Measurements from ENCODE around the gene RBP5.

RBP5 gene

DNA sequence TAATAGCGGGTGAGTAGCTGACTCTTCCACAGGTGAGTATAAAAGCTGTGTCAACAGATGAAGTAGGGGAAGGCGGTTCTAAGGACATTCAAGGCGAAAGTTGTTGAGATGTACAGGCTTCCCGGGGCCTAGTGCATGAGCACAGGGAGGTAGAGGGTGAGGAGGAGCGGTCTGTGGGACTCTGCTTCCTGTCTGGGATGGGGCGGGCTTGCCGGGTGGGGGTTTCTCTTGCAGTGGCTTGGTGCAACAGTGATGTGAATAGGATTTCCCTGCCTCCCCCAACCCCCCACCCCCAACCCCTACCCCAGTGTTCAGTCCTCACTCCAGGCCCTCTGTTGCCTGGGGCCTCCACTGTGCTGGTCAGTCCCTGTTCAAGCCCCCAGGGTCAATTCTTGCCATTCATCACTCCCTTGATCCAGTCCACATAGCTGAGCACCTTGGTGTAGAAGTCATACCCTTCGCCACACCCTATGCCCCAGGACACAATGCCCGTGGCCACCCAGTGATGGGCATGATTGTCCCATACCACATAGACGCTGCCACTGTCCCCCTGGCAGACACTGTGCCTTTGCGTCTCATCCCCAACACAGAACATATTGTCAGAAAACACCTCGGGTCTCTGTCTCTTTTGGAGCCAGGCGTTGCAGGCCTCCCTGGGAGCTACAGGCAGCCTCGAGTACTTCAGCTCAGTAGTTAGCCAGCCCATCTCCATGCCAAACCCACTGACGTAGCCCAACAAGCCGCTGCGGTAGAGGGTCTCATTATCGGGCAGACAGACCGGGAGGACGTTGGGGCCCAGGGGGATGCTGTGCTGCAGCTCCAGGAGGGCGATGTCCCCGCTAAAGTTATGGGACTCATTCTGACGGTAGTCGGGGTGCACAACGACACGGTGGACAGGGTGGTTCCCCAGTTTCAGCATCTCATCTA is 32.4 kb downstream of the RBP5 start:
- peaks cover 36% of the 10 kb centered on the region for H3K4me1 Mint-ChIP-seq (ENCODE audit: low read depth)
- intact Hi-C loops (cut with micrococcal nuclease), result no loop called here
- H3K27ac Mint-ChIP-seq, result no peak overlapping the region
- H3K9me3 Mint-ChIP-seq, result no peaks in the 10 kb centered on the region
- H3K27me3 Mint-ChIP-seq, result peaks cover 17% of the 10 kb centered on the region
- no peak overlapping the region for H3K4me3 Mint-ChIP-seq
- H3K36me3 Mint-ChIP-seq (ENCODE audit: low read depth), result peaks cover 18% of the 10 kb centered on the region

DNA sequence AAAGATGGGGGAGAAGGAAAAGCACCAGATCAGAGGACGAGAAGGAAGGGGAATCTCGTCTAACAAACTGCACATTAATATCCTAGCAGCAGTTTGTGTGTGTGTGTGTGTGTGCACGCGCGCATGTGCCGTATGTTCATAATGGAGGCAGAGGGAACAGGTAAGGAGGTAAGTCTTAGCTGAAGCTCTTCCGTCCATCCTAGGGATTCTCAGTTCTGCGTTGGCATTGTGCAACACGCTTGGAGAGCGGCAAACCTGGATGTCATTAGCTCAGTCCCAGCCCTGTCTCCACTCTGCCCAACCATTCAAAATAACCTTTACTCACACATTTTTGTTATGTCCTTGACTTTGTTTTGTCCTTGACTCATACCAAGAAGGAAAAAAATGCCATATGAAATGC is 34.8 kb downstream of the RBP5 start:
- no peak overlapping the region for H3K4me3 Mint-ChIP-seq
- no peak overlapping the region for H3K27ac Mint-ChIP-seq
- no peaks in the 10 kb centered on the region for H3K9me3 Mint-ChIP-seq
- peaks cover 28% of the 10 kb centered on the region for H3K4me1 Mint-ChIP-seq (ENCODE audit: low read depth)
- peaks cover 18% of the 10 kb centered on the region for H3K36me3 Mint-ChIP-seq (ENCODE audit: low read depth)
- intact Hi-C loops (cut with micrococcal nuclease), result loop anchor here (5.0 kb wide), 1 partner anchor 37 kb away; no protein-coding TSS in a partner anchor
- peaks cover 30% of the 10 kb centered on the region for H3K27me3 Mint-ChIP-seq

DNA sequence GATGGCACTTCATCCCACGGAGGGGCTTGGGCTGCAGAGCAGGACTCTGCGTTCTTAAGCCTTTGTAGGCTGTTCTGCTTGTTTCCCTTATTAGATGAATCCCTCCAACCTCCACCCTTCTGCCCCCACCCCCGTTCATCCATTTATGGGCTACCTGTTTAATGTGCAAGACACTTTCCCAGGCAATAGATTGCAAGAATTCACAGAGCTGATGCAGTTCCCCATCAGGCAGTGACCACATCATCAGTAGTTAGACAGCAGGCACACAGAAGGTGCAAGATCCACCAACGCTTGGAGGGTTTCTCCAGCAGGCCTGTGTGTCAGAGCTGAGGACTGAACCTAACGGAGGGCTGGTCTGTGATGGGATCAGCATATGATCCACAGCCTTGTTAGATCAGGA is 35.2 kb downstream of the RBP5 start:
- Mint-ChIP-seq H3K9me3 (no peaks in the 10 kb centered on the region), H3K36me3 (ENCODE audit: low read depth) (peaks cover 15% of the 10 kb centered on the region), H3K27ac (no peak overlapping the region), H3K4me1 (ENCODE audit: low read depth) (peaks cover 25% of the 10 kb centered on the region), H3K4me3 (no peak overlapping the region), H3K27me3 (peaks cover 34% of the 10 kb centered on the region)
- intact Hi-C loops (cut with micrococcal nuclease), result loop anchor here (5.0 kb wide), 1 partner anchor 36 kb away; no protein-coding TSS in a partner anchor

DNA sequence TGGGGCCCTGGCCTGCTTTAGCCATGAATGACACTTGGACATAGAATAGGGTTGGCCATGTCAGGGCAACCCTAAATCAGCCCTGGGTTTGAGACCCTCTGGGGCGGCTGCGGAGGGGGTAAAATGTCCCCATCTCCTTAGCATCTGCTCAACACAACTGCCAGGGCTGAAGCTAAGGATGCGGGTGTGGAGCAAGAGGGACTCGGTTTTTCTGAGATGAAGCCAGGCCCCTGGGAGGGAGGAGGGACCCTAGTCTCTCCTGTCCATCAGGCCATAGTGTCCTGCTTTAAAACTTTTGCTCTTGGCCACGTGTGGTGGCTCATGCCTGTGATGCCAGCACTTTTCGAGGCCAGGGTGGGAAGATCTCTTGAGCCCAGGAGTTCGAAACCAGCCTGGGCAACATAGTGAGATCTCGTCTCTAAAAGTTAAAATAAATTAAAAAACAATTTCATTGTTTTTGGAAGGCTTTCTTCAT is 35.7 kb downstream of the RBP5 start:
- peaks cover 24% of the 10 kb centered on the region for H3K4me1 Mint-ChIP-seq (ENCODE audit: low read depth)
- peaks cover 11% of the 10 kb centered on the region for H3K36me3 Mint-ChIP-seq (ENCODE audit: low read depth)
- peaks cover 34% of the 10 kb centered on the region for H3K27me3 Mint-ChIP-seq
- H3K4me3 Mint-ChIP-seq, result no peak overlapping the region
- no peaks in the 10 kb centered on the region for H3K9me3 Mint-ChIP-seq
- intact Hi-C loops (cut with micrococcal nuclease), result loop anchor here (5.0 kb wide), 1 partner anchor 36 kb away; no protein-coding TSS in a partner anchor
- peak overlapping the region; percentile 58 for H3K27ac Mint-ChIP-seq

DNA sequence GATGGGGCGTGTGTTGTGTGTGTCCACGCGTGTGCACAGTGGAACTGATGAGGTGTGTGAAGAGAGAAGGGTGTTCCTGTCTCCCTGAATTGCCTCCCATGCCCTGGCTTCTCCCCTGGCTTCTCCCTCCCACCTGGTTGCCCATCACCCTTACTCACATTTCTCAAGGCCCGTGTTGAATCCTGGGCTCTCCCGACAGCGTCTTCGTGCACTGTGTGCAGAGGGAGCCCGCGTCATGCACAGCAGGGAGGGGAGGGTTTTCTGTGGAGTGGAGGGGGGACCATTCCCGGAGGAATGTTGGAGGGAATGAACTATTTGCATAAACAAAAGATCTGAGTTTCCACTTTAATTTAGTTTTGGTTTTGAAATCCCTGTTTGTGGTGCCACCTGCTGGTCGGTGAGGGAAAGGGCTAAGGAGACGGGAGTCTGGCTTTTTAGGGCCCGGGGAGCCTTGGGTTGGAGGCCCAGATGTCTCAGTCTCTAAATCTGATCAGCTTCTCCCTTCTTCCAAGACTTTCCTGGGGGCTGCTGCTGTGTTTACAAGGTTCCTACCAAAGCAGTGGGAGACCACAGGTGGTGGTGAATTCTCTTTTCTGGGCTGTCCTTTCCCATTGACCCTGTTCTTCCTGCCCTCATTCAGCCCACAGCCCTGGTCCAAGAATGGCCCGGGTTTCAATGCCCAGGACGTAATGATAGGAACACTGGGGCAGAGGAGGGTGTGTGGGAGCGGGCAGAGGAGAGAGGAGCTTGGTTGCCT is 36.3 kb downstream of the RBP5 start, which contains the start of gene C1R:
TSS of gene C1R (minus strand) at position 217 of the 757 bp plus-strand sequence. CDS start at position 160, 57 bp downstream.
- Mint-ChIP-seq H3K27me3 (peaks cover 34% of the 10 kb centered on the region), H3K4me1 (ENCODE audit: low read depth) (peaks cover 24% of the 10 kb centered on the region), H3K27ac (peak within 1 kb of the TSS; percentile 58), H3K4me3 (peak within 1 kb of the TSS; percentile 81), H3K36me3 (ENCODE audit: low read depth) (peaks cover 7% of the 10 kb centered on the region), H3K9me3 (no peaks in the 10 kb centered on the region)
- intact Hi-C loops (cut with micrococcal nuclease), result loop anchor here (5.0 kb wide), 1 partner anchor 35 kb away; no protein-coding TSS in a partner anchor

DNA sequence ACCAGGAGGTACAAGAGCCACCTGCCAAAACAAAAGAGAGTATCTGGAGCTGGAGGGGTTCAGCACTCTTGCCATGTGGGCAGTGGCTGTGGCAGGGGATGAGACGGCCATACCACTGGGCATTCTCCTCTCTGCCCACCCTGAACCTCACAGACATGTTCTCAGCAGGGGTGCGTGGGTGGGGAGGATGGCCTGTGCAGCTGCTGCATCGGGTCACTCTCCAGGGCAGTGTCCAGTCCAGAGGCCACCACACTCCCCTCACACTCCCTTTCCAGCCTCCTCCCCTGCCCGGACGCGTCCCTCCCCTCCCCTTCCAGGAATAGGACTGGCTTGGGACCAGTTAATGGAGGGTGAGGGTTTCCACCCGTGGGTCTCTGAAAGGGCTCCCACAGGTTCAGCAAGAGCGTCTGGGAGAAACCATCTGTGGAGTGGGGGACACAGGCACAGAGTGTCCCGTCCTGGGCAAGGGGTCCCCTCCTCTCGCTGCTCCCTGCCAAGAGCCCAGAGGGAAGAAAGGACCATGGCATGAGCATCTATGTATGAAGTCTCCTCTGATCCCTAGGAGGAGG is 36.9 kb downstream of the RBP5 start:
- Mint-ChIP-seq H3K9me3 (no peaks in the 10 kb centered on the region), H3K36me3 (ENCODE audit: low read depth) (peaks cover 1% of the 10 kb centered on the region), H3K4me3 (peak overlapping the region; percentile 81), H3K27ac (peak overlapping the region; percentile 58), H3K4me1 (ENCODE audit: low read depth) (peaks cover 24% of the 10 kb centered on the region), H3K27me3 (peaks cover 37% of the 10 kb centered on the region)
- intact Hi-C loops (cut with micrococcal nuclease), result loop anchor here (5.0 kb wide), 1 partner anchor 34 kb away; no protein-coding TSS in a partner anchor

DNA sequence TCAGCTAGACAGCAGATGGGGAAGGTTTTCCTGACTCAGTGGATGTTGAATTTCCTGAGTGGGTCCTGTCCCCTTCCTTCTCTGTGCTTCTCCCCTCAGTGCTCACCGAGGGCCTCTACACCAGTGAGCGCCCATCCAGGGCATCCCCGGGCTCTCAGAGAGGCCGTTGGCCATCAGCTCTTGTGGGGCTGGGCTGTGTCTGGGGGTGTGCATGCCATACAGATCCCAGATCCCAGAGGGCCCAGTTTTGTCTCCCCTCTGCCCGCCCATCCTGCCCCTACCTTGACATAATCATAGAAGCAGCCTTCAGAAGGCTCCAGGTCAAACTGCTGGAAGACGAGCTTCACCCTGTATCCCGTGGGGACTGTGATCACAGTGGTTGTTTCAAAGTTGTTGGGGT is 37.5 kb downstream of the RBP5 start:
- Mint-ChIP-seq H3K4me3 (no peak overlapping the region), H3K27ac (no peak overlapping the region), H3K4me1 (ENCODE audit: low read depth) (peaks cover 24% of the 10 kb centered on the region), H3K9me3 (no peaks in the 10 kb centered on the region), H3K36me3 (ENCODE audit: low read depth) (no peaks in the 10 kb centered on the region), H3K27me3 (peaks cover 37% of the 10 kb centered on the region)
- intact Hi-C loops (cut with micrococcal nuclease), result loop anchor here (5.0 kb wide), 1 partner anchor 34 kb away; no protein-coding TSS in a partner anchor

DNA sequence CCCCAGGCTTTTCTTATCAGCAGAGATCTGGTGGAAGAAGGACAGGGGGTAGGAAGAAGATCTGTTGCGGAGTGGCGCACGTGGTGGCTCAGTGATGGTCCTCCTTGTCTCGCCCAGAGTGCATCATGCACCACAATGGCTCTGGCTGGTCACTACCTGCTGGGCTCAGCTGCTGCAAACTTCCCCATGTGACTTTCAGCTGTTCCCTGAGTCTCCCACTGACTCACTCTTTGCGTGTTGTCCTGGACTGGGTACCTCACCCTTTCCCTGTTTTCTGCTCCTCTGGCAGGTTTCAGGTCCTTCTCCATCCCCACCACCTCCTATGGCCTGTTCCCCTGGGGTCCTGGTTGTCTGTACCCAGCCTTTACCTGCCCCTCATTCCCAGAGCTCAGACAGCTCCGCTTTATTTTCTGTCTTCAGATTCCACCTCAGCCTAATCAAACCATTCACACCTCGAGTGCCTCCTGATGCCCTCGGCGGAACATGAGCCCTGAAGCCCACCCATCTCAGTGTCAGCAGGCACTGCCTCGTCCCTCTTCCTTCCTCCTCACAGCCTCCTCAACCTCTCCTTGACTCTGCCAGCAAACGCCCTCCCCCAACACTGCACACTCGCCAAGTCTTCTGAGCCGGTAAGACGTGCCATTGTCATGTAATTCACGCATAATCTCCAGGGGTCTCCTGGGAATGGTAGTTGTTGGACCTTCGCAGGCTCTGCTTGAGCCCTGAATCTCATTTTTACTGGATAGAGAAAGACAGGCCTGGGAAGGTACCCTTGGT is 38.3 kb downstream of the RBP5 start:
- no peak overlapping the region for H3K4me3 Mint-ChIP-seq
- intact Hi-C loops (cut with micrococcal nuclease), result loop anchor here (5.0 kb wide), 1 partner anchor 33 kb away; no protein-coding TSS in a partner anchor

DNA sequence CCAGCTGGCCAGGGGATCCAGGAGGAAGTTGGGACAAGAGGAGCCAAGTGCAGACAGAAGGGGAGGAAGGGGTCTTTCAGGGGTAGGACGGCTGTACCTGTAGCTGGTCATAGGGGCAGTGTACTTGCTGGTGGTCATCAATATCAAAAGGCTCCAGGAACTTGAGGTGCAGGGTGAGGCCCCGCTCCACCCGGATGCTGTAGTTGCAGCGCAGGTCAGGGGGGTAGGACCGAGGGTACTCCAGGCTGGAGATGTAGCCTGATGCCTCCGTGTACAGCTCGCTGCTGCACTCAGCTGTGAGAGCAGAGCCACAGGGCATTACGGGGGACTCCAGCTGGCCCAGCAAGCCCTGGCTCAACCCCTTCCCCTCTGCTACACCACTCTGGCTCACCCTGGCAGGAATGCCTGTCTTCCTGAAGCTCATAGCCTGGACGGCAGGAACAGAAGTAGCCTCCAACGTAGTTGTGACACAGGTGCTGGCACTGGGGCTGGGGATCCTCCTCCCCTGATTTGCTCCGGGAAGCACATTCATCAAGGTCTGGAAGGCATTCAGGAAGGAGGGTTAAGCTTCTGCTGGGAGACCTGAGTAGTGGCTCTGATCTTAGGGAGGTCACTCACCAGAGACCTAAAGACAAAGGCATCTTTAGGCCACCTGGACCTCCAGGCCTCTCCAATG is 39.4 kb downstream of the RBP5 start:
- Mint-ChIP-seq H3K27me3 (peaks cover 29% of the 10 kb centered on the region), H3K4me3 (no peak overlapping the region), H3K36me3 (ENCODE audit: low read depth) (no peaks in the 10 kb centered on the region), H3K4me1 (ENCODE audit: low read depth) (peaks cover 12% of the 10 kb centered on the region), H3K27ac (no peak overlapping the region), H3K9me3 (no peaks in the 10 kb centered on the region)
- intact Hi-C loops (cut with micrococcal nuclease), result no loop called here

More for the DNA sequence above, 38.3 kb downstream of the RBP5 start:
- H3K27ac Mint-ChIP-seq, result no peak overlapping the region
- H3K36me3 Mint-ChIP-seq (ENCODE audit: low read depth), result no peaks in the 10 kb centered on the region
- H3K27me3 Mint-ChIP-seq, result peaks cover 35% of the 10 kb centered on the region
- H3K9me3 Mint-ChIP-seq, result no peaks in the 10 kb centered on the region
- H3K4me1 Mint-ChIP-seq (ENCODE audit: low read depth), result peaks cover 19% of the 10 kb centered on the region

DNA sequence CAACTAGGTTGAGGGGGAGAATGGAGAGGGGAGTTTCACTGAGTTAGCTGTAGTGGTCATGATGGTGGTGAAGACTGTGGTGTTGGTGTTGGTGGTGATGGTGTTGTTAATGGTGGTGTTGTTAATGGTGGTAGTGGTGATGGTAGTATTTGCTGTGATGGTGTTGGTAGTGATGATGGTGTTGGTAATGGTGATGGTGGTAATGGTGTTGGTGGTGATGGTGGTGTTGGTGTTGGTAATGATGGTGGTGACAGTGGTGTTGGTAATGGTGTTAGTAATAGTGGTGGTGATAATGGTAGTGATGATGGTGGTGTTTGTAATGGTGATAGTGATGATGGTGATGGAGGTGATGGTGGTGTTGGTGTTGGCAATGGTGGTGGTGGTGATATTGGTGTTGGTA is 45.6 kb downstream of the RBP5 start:
- intact Hi-C loops (cut with micrococcal nuclease), result no loop called here
- Mint-ChIP-seq H3K9me3 (peaks cover 9% of the 10 kb centered on the region), H3K4me3 (no peak overlapping the region), H3K36me3 (ENCODE audit: low read depth) (no peaks in the 10 kb centered on the region), H3K4me1 (ENCODE audit: low read depth) (no peaks in the 10 kb centered on the region), H3K27ac (no peak overlapping the region), H3K27me3 (peaks cover 8% of the 10 kb centered on the region)

DNA sequence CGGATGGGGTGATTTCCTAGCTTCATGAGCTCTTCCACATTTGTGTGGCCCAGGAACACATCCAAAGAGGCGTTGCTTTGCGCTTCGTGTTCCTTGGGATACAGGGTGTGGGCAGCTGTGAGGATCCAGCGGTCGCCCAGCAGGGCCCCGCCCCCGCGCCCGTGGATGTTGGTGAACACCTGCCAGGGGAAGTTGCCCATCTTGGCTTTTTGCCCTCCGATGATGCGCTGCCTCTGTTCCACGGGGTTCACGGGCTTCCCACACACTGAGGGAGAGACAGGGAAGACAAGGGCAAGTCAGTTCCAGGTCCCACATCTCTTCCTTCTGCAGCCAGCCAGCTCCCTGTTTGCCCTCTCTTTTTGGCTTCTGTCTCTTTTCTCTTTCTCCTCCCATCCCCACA is 47.7 kb downstream of the RBP5 start:
- Mint-ChIP-seq H3K9me3 (peaks cover 9% of the 10 kb centered on the region), H3K4me1 (ENCODE audit: low read depth) (peaks cover 3% of the 10 kb centered on the region), H3K4me3 (no peak overlapping the region), H3K27me3 (peaks cover 3% of the 10 kb centered on the region), H3K27ac (no peak overlapping the region), H3K36me3 (ENCODE audit: low read depth) (no peaks in the 10 kb centered on the region)
- intact Hi-C loops (cut with micrococcal nuclease), result no loop called here

DNA sequence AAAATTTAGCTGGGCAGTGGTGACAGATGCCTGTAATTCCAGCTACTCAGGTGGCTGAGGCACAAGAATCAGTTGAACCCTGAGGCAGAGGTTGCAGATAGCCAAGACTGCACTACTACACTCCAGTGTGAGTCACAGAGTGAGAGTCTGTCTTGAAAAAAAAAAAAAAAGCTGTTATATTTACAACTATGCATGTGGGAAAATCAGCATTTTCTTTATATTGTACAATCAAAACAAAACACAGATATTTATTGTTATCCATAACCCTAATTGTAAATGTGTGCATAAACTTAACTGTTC is 48.9 kb downstream of the RBP5 start:
- Mint-ChIP-seq H3K4me3 (no peak overlapping the region), H3K36me3 (ENCODE audit: low read depth) (no peaks in the 10 kb centered on the region), H3K9me3 (peaks cover 9% of the 10 kb centered on the region), H3K27ac (no peak overlapping the region), H3K27me3 (peaks cover 11% of the 10 kb centered on the region), H3K4me1 (ENCODE audit: low read depth) (peaks cover 7% of the 10 kb centered on the region)
- intact Hi-C loops (cut with micrococcal nuclease), result no loop called here

DNA sequence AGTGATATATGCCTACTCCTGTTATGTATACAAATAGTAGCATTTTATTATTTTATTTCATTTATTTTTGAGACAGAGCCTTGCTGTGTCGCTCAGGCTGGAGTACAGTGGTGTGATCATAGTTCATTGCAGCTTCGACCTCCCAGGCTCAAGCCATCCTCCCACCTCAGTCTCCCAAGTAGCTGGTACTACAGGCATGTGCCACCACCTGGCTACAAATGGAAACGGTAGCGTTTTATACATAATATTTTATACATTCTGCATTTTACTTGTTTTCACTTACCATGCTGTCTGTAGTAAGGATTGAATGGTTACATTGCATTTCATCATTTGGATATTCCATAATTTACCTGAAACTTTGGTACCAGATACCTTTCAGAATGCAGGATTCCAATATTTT is 50.5 kb downstream of the RBP5 start:
- Mint-ChIP-seq H3K27ac (no peak overlapping the region), H3K4me1 (ENCODE audit: low read depth) (peaks cover 7% of the 10 kb centered on the region), H3K36me3 (ENCODE audit: low read depth) (no peaks in the 10 kb centered on the region), H3K4me3 (no peak overlapping the region), H3K27me3 (peaks cover 16% of the 10 kb centered on the region), H3K9me3 (peaks cover 4% of the 10 kb centered on the region)
- intact Hi-C loops (cut with micrococcal nuclease), result no loop called here

Measured in dendritic cell treated with granulocyte-macrophage colony-stimulating factor and Interleukin-4, amounts not matched to agents 40 ng/mL and 50 ng/mL, for 4 days (primary cell).